Stimulated activated CD4-positive, alpha-beta T cell treated with anti-CD3 and anti-CD28 coated beads, Interleukin-4, amount 100 ng/mL, for 4 hours (primary cell): ENCODE data around the gene RFPL2.
"Not testable (repeated sequence)": the region's sequence is repeated elsewhere in the genome, so short reads cannot be mapped to it uniquely, and the experiment has no call there.

Source experiments
- DNase-seq, 2 experiments: peaks; one replicate each; pipeline ENCODE4 v3.0.0-alpha.2; 2020

RFPL2 gene

GRCh38 chr22:32160411-32160810, 44.5 kb downstream of the RFPL2 start:
- not testable (repeated sequence) for DNase-seq

DNA sequence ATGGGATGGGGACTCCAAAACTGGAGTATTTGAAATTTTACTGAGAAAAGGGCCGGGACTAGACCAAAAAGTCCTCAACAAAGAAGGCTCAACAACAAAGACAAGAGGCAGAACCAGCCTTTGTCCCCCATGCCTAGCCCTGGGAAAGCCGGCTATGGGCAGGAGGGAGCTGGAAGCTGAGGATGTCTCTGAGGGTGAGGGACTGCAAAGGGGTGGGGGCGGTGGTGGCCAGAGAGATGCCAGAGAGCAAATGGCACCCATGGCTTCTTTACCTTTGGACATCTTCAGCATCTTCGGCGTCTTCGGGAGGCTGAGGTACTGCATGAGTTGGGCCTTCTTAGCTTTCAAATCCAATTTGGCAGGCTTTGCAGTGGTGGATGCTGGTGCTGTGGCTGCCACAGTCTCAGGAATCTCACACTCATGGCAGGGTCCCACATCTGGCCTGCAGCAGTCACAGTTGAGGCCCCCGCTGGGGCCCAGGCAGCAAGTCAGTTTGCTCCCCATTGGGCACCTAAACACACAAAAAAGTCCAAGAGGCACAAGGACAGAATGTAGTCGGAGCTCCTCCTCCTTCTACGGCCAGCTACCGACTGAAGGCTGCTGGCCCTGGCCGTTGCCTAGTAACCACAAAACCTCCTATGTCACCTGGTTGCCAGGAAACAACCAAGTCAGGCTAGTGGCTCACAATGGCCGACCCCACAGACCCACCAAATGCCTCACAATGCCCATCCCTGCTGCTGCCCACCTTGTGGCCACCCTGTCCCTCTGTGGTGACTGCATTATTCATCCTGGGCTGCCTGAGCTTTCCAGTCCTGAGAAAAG, 46.0 kb downstream of the RFPL2 start, which contains the start of gene C22orf42:
C22orf42 (minus strand) TSS at position 592 of the 822 bp plus-strand sequence; CDS start at position 504, 88 bp downstream.
- DNase-seq = no peak

- DNase-seq = not testable (repeated sequence)
Measured at GRCh38 chr22:32157632-32158031, 47.2 kb downstream of the RFPL2 start.

DNA sequence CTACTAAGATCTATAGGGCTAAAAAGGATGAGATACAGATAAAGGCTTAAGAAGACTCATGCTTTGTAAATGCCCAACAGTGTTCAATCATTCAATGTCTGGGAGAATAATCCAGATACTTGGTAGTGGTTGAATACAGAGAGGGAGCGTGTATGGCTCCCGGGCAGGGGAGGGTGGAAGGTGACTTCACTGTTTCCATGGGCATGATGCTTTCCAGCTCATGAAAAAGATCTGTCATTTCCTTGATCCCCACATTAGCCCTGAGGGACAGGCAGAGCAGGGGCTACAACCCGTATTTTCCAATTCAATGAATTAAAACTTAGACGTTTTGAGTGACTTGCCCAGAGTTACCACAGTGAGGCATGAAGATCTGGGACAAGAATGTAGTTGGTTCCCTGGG, 50.1 kb downstream of the RFPL2 start:
- DNase-seq = not testable (repeated sequence)

DNA sequence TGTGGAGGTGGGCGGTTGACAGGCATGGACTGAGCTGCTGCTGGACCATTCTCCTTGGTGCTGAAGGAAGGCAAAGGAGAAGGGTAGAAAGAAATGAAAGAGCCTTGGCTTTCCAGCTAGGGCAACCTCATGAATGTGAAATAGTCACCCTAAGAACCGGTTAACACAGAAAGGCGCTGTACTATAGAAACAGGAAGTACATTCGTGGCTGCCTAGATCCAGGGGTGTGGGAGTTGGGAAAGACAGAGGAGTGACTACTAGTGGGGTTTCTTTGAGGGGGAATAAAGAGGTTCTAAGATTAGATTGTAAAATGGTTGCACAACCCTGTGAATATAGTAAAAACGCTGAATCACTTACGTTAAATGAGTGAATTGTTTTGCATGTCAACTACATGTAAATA, 53.2 kb downstream of the RFPL2 start:
- not testable (repeated sequence) for DNase-seq

- DNase-seq = not testable (repeated sequence)
Measured at GRCh38 chr22:32150647-32151046, 54.2 kb downstream of the RFPL2 start.

DNA sequence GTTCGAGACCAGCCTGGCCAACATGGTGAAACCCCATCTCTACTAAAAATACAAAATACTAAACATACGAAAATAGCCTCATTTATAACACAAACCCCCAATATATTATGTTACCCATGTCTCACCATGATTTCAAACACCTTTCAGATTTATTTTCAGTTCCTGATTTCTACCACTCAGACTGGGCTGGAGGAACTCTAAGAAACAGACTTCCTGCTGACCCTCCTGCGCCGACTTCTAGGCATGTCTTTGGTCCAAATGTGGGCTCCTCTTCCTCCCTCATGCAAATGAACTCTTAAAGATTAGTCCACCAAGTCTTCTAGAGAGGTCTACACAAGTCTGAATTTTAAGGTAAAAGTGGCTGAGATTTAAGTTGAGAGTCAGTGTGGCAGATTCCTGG, 56.5 kb downstream of the RFPL2 start:
- DNase-seq = not testable (repeated sequence)

- DNase-seq = not testable (repeated sequence)
Measured at GRCh38 chr22:32147128-32147527, 57.7 kb downstream of the RFPL2 start.

- DNase-seq = no peak
Measured at GRCh38 chr22:32144496-32145274, 60.2 kb downstream of the RFPL2 start.

DNA sequence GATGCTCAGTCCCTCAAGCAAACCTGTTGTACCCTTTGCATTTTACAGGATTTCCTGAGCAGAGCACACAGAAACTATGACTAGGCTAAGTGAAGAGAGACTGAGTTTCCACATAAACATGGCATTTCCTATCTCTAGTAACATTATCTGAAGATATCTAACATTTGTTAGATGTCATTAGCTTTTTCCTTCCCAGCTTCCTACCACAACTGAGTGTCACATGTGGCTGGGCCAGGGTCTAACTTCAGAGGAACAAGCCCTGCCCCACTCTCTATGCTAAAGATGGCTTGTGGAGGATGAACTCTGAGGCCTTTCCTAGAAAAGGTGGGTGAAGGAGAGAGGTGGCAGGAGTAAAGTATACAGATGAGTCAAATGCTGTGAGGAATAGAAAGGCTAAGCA, 62.3 kb downstream of the RFPL2 start:
- DNase-seq = peak in 1 of 2 experiments; percentile 32

GRCh38 chr22:32140688-32141087, 64.2 kb downstream of the RFPL2 start:
- DNase-seq = not testable (repeated sequence)
